Endothelial cell of umbilical vein (primary cell): ENCODE measurements around the gene HMG20A. TPM values are rescaled to one million over a fixed set of nuclear protein-coding genes. Genes with fewer than 3 reads are reported as not detected.

Experiments used
- BruUV-seq: library from RNA; stranded (reverse); fragments of 400-500 nt; replicated peaks from 2 replicates; lab custom pipeline; 2021; lab: Mats Ljungman, UMichigan
- CTCF ChIA-PET: fragments of 300-600, 350-600 bp; sonication (Branson Sonifier 250); formaldehyde crosslinking; loops from one replicate; lab custom pipeline; 2021; ENCODE audit warnings: antibody characterized with exemption, inconsistent platforms; lab: Charles Lee
- POLR2A ChIA-PET: fragments of 300-600, 350-600 bp; sonication (Branson Sonifier 250); formaldehyde crosslinking; loops from one replicate; lab custom pipeline; 2021; ENCODE audit warnings: antibody characterized with exemption, inconsistent platforms; lab: Charles Lee
- DNase-seq: peaks from one replicate; pipeline ENCODE4 v3.0.0-alpha.2; 2011; ENCODE audit warnings: low read depth, low spot score
- FAIRE-seq: peaks from 2 replicates; lab custom pipeline; 2011; peaks lifted over from hg19 to GRCh38; lab: Jason Lieb, UNC
- H2AFZ ChIP-seq: 2 replicates; pipeline ENCODE4 v1.6.0; 2012; ENCODE audit warnings: low read depth, low read length, control low read depth, inconsistent platforms
- H3K27ac ChIP-seq: 2 replicates; pipeline ENCODE4 v1.5.1; 2011; ENCODE audit warnings: low read depth, mild to moderate bottlenecking, control low read depth, low read length, moderate library complexity; ENCODE audit not compliant: insufficient read depth
- H3K27me3 ChIP-seq, 2 experiments: 2 replicates each; pipeline versions ENCODE4 v1.6.0 to v1.6.1; 2011; ENCODE audit warnings: low read length in 2 of 2, mixed read lengths in 1 of 2; ENCODE audit not compliant: control insufficient read depth in 2 of 2, insufficient read depth in 2 of 2
- H3K36me3 ChIP-seq, 2 experiments: 2 replicates in 1 of 2; 3 replicates in 1 of 2; pipeline ENCODE4 v1.5.1; 2011; ENCODE audit warnings: low read length in 2 of 2, mild to moderate bottlenecking in 1 of 2, moderate library complexity in 1 of 2; ENCODE audit not compliant: control insufficient read depth in 2 of 2, insufficient read depth in 2 of 2; ENCODE audit errors: extremely low read depth in 1 of 2
- H3K4me1 ChIP-seq: 3 replicates; pipeline ENCODE4 v1.5.1; 2011; ENCODE audit warnings: mild to moderate bottlenecking, low read length; ENCODE audit not compliant: control insufficient read depth, insufficient read depth; ENCODE audit errors: extremely low read depth
- H3K4me2 ChIP-seq: 2 replicates; pipeline ENCODE4 v1.6.1; 2011; ENCODE audit warnings: low read length, control low read depth, mixed read lengths; ENCODE audit not compliant: insufficient read depth
- H3K4me3 ChIP-seq, 3 experiments: fragments of 200-600 bp in 1 of 3; sonication (generic), shearing (Covaris generic) in 1 of 3; replicated peaks in 1 of 3; 2 replicates each; pipeline ENCODE4 v1.5.1; 2011 to 2016; ENCODE audit warnings: control low read depth in 3 of 3, low read length in 3 of 3, mild to moderate bottlenecking in 2 of 3, inconsistent platforms in 1 of 3, low read depth in 1 of 3, moderate library complexity in 1 of 3; ENCODE audit not compliant: insufficient read depth in 1 of 3
- H3K79me2 ChIP-seq: 2 replicates; pipeline ENCODE4 v1.6.0; 2012; ENCODE audit warnings: low read length, inconsistent platforms; ENCODE audit not compliant: control insufficient read depth, insufficient read depth
- H3K9ac ChIP-seq: replicated peaks from 2 replicates; pipeline ENCODE3; 2011; ENCODE audit warnings: low read length, control low read depth; ENCODE audit not compliant: insufficient read depth; ENCODE audit errors: extremely low read depth
- H3K9me1 ChIP-seq: replicated peaks from 3 replicates; pipeline ENCODE4 v1.6.0; 2011; ENCODE audit warnings: mild to moderate bottlenecking, low read length; ENCODE audit not compliant: control insufficient read depth, insufficient read depth; ENCODE audit errors: extremely low read depth
- H3K9me3 ChIP-seq: replicated peaks from 2 replicates; pipeline ENCODE4 v1.5.1; 2012; ENCODE audit warnings: low read length, inconsistent platforms; ENCODE audit not compliant: control insufficient read depth, insufficient read depth
- H4K20me1 ChIP-seq: replicated peaks from 2 replicates; pipeline ENCODE3; 2011; ENCODE audit warnings: mild to moderate bottlenecking, low read length; ENCODE audit not compliant: control insufficient read depth, insufficient read depth; ENCODE audit errors: extremely low read depth
- EZH2 ChIP-seq: IDR thresholded peaks from 2 replicates; pipeline ENCODE4 v1.6.1; 2012; ENCODE audit warnings: borderline replicate concordance, low read depth, mild to moderate bottlenecking, moderate library complexity, low read length, inconsistent platforms; ENCODE audit not compliant: severe bottlenecking
- FOS ChIP-seq: IDR thresholded peaks from 2 replicates; pipeline ENCODE4 v1.6.1; 2011; ENCODE audit warnings: mild to moderate bottlenecking, low read length, moderate library complexity, borderline replicate concordance; ENCODE audit not compliant: insufficient read depth
- GATA2 ChIP-seq: IDR thresholded peaks from 2 replicates; pipeline ENCODE4 v1.7.0; 2011; ENCODE audit warnings: low read depth, mild to moderate bottlenecking, moderate library complexity, mixed read lengths, low read length; ENCODE audit not compliant: insufficient read length, insufficient read depth
- JUN ChIP-seq: IDR thresholded peaks from 2 replicates; pipeline ENCODE4 v1.6.1; 2011; ENCODE audit warnings: borderline replicate concordance, low read depth; ENCODE audit not compliant: insufficient read length, insufficient read depth
- MYC ChIP-seq: IDR thresholded peaks from one replicate; pipeline ENCODE4 v1.6.1; 2011; ENCODE audit warnings: mild to moderate bottlenecking, low read depth, low read length
- POLR2A ChIP-seq: IDR thresholded peaks from 2 replicates; pipeline ENCODE4 v1.6.1; 2012; ENCODE audit warnings: low read depth, mild to moderate bottlenecking, control low read depth, low read length
- POLR2AphosphoS5 ChIP-seq: IDR thresholded peaks from 2 replicates; pipeline ENCODE4 v1.6.1; 2012; ENCODE audit warnings: low read depth, mild to moderate bottlenecking, control low read depth, low read length, moderate library complexity; ENCODE audit not compliant: insufficient read depth
- dilution Hi-C: fragments of 300-500 bp; cut with MboI; formaldehyde crosslinking; loops from one replicate; pipeline ENCODE4 v1.15.0; 2019; ENCODE audit warnings: low sequenced_read_pairs; ENCODE audit not compliant: extremely low pct_ligation_motif_present
- intact Hi-C: fragments of 100-400 bp; cut with micrococcal nuclease; formaldehyde crosslinking; loops from one replicate; pipeline ENCODE4 v1.10.0; 2022
- polyA plus RNA-seq, 4 experiments: library from polyadenylated mRNA; depleted of rRNA in 3 of 4; stranded (reverse) in 3 of 4; unstranded in 1 of 4; fragments of >200 nt; gene quantifications; 2 replicates each; pipeline versions ENCODE4 v1.2.1 to v1.2.3, GENCODE V29; 2011 to 2012; ENCODE audit warnings: missing spikeins in 1 of 4
- total RNA-seq: library from RNA; stranded (reverse); gene quantifications from 2 replicates; pipeline ENCODE4 v1.2.3, GENCODE V29; 2021
- TF ChIP-seq, protein P1 (sequence below): IDR thresholded peaks from 2 replicates; pipeline ENCODE4 v1.6.1; 2011; ENCODE audit not compliant: insufficient read depth, insufficient read length
- TF ChIP-seq, protein P2 (sequence below), 2 donors: IDR thresholded peaks; 1 replicate in 1 of 2; 2 replicates in 1 of 2; pipeline ENCODE4 v1.5.1; 2011; ENCODE audit warnings: low read length in 2 of 2, mild to moderate bottlenecking in 2 of 2, moderate library complexity in 2 of 2, control low read depth in 1 of 2, inconsistent platforms in 1 of 2, low read depth in 1 of 2; ENCODE audit not compliant: insufficient read depth in 1 of 2; ENCODE audit errors: extremely low read depth in 1 of 2

The HMG20A gene
- total and polyA plus RNA-seq, 2 donors (not counting 3 experiments of a cell fraction or from before 2014, with no cell fraction given) = 35.8 to 44.0 TPM

- no peaks in the 10 kb centered on the region for H3K9me1 ChIP-seq
- DNase-seq = no peak
- H3K27ac ChIP-seq = no peak overlapping the region
- no peak overlapping the region for H2AFZ ChIP-seq
- TF ChIP-seq GATA2 = no peak
- no peak for TF ChIP-seq POLR2AphosphoS5
- TF ChIP-seq, protein P1, sequence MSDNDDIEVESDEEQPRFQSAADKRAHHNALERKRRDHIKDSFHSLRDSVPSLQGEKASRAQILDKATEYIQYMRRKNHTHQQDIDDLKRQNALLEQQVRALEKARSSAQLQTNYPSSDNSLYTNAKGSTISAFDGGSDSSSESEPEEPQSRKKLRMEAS = no peak
- TF ChIP-seq FOS = no peak
- TF ChIP-seq, protein P2, sequence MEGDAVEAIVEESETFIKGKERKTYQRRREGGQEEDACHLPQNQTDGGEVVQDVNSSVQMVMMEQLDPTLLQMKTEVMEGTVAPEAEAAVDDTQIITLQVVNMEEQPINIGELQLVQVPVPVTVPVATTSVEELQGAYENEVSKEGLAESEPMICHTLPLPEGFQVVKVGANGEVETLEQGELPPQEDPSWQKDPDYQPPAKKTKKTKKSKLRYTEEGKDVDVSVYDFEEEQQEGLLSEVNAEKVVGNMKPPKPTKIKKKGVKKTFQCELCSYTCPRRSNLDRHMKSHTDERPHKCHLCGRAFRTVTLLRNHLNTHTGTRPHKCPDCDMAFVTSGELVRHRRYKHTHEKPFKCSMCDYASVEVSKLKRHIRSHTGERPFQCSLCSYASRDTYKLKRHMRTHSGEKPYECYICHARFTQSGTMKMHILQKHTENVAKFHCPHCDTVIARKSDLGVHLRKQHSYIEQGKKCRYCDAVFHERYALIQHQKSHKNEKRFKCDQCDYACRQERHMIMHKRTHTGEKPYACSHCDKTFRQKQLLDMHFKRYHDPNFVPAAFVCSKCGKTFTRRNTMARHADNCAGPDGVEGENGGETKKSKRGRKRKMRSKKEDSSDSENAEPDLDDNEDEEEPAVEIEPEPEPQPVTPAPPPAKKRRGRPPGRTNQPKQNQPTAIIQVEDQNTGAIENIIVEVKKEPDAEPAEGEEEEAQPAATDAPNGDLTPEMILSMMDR (IDR thresholded peaks at IDR 0.05; ENCODE audit: extremely low read depth in 1 of 2, insufficient read depth in 1 of 2, low read depth in 1 of 2, low read length in 2 of 2) = no peak
- TF ChIP-seq EZH2 = no peak
- TF ChIP-seq POLR2A = no peak
- no peak for TF ChIP-seq JUN
- no peak for TF ChIP-seq MYC
- no peak overlapping the region for H3K9ac ChIP-seq
- no TSS peak for BruUV-seq
- peaks cover 2 to 6% of the 10 kb centered on the region in 2 experiments for H3K36me3 ChIP-seq
- dilution Hi-C loops = no loop called here
- no peak overlapping the region for H3K4me2 ChIP-seq
- intact Hi-C loops = no loop called here
- FAIRE-seq = no peak
- CTCF ChIA-PET = interaction anchor here (7.2 kb wide), 1 partner anchor 11 kb away, joined by 58 read pairs; no protein-coding TSS in a partner anchor
- peaks cover 59% of the 10 kb centered on the region for H3K4me1 ChIP-seq
- H4K20me1 ChIP-seq = no peaks in the 10 kb centered on the region
- no peaks in the 10 kb centered on the region for H3K27me3 ChIP-seq
- no peaks in the 10 kb centered on the region for H3K9me3 ChIP-seq
- H3K4me3 ChIP-seq = no peak overlapping the region
- POLR2A ChIA-PET = no interaction called here
- no peaks in the 10 kb centered on the region for H3K79me2 ChIP-seq
These were observed 64.3 kb downstream of the HMG20A start for GRCh38 chr15:77484994-77485393.
